CD8-positive, alpha-beta memory T cell (primary cell): Measurements from ENCODE around the gene SCARB1. TPM values are rescaled to one million over a fixed set of nuclear protein-coding genes. Genes with fewer than 3 reads are reported as not detected.

ENCODE experiments used
- CTCF ChIA-PET: fragments of 350-600 bp; sonication (Branson Sonifier 250); formaldehyde crosslinking; loops from one replicate; lab custom pipeline; 2021; ENCODE audit warnings: antibody characterized with exemption; lab: Charles Lee
- POLR2A ChIA-PET: fragments of 350-600 bp; sonication (Branson Sonifier 250); formaldehyde crosslinking; loops from one replicate; lab custom pipeline; 2021; ENCODE audit warnings: antibody characterized with exemption; lab: Charles Lee
- DNase-seq, 5 donors: peaks; one replicate each; pipeline versions ENCODE4 v3.0.0 to v3.0.0-alpha.2; 2020 to 2022; ENCODE audit warnings: mixed read lengths in 1 of 5
- H3K27ac ChIP-seq: one replicate; pipeline ENCODE4 v1.7.0; 2013; ENCODE audit warnings: low read depth, mild to moderate bottlenecking, low read length, moderate library complexity
- H3K27me3 ChIP-seq: 2 replicates; pipeline ENCODE4 v1.7.0; 2013; ENCODE audit warnings: low read length, mild to moderate bottlenecking; ENCODE audit not compliant: insufficient read depth, poor library complexity, severe bottlenecking
- H3K36me3 ChIP-seq: 2 replicates; pipeline ENCODE4 v1.7.0; 2013; ENCODE audit warnings: mild to moderate bottlenecking, low read length, moderate library complexity; ENCODE audit not compliant: insufficient read depth
- H3K4me1 ChIP-seq: 2 replicates; pipeline ENCODE4 v1.7.0; 2013; ENCODE audit warnings: mild to moderate bottlenecking, low read length, moderate library complexity; ENCODE audit not compliant: insufficient read depth
- H3K4me3 ChIP-seq: 2 replicates; pipeline ENCODE4 v1.7.0; 2013; ENCODE audit warnings: mild to moderate bottlenecking, low read length
- H3K9me3 ChIP-seq: 2 replicates; pipeline ENCODE4 v1.7.0; 2013; ENCODE audit warnings: mild to moderate bottlenecking, low read length
- H3K27ac Mint-ChIP-seq, 8 donors: one replicate each; pipeline ENCODE4 v1.8.0; 2020 to 2021; ENCODE audit warnings: mixed read lengths in 8 of 8, mild to moderate bottlenecking in 6 of 8, inconsistent platforms in 3 of 8, moderate library complexity in 3 of 8
- H3K27me3 Mint-ChIP-seq, 2 donors: one replicate each; pipeline ENCODE4 v1.8.0; 2020 to 2021; ENCODE audit warnings: mixed read lengths in 2 of 2, mild to moderate bottlenecking in 1 of 2, moderate library complexity in 1 of 2
- H3K36me3 Mint-ChIP-seq, 3 donors: one replicate each; pipeline ENCODE4 v1.8.0; 2020 to 2021; ENCODE audit warnings: mixed read lengths in 3 of 3, inconsistent platforms in 1 of 3, mild to moderate bottlenecking in 1 of 3
- H3K4me1 Mint-ChIP-seq, 3 donors: one replicate each; pipeline ENCODE4 v1.8.0; 2020 to 2021; ENCODE audit warnings: mixed read lengths in 3 of 3, inconsistent platforms in 1 of 3, mild to moderate bottlenecking in 1 of 3
- H3K4me3 Mint-ChIP-seq, 7 donors: one replicate each; pipeline ENCODE4 v1.8.0; 2020 to 2021; ENCODE audit warnings: mixed read lengths in 7 of 7, mild to moderate bottlenecking in 6 of 7, moderate library complexity in 4 of 7, inconsistent platforms in 2 of 7
- H3K9me3 Mint-ChIP-seq, 5 donors: one replicate each; pipeline ENCODE4 v1.8.0; 2020 to 2022; ENCODE audit warnings: mixed read lengths in 5 of 5, mild to moderate bottlenecking in 3 of 5, moderate library complexity in 2 of 5, inconsistent platforms in 1 of 5
- polyA plus RNA-seq: library from polyadenylated mRNA; unstranded; fragments of 300-500 nt; fragmentation: Illumina TruSeq; gene quantifications from one replicate; pipeline ENCODE4 v1.2.3, GENCODE V29; 2021
- total RNA-seq, 2 experiments: library from RNA; stranded (reverse); gene quantifications; one replicate each; pipeline ENCODE4 v1.2.3, GENCODE V29; 2021

Gene SCARB1
- total and polyA plus RNA-seq, 3 experiments from 2014 or later, result 3.6 to 21.6 (median 20.4) TPM

GRCh38 chr12:124764870-124765580 is 98.6 kb downstream of the SCARB1 start:
- no peak overlapping the region for H3K27ac Mint-ChIP-seq
- H3K4me3 Mint-ChIP-seq, result peak overlapping the region in 1 of 7 donors; percentile 28
- H3K36me3 ChIP-seq, result no peaks in the 10 kb centered on the region
- peaks cover 3 to 12% of the 10 kb centered on the region in 2 donors for H3K27me3 Mint-ChIP-seq
- H3K36me3 Mint-ChIP-seq, result peaks cover 0 to 16% (median 2%) of the 10 kb centered on the region in 3 donors
- no peaks in the 10 kb centered on the region for H3K27me3 ChIP-seq
- peaks cover 16 to 33% (median 22%) of the 10 kb centered on the region in 3 donors for H3K4me1 Mint-ChIP-seq
- no peak overlapping the region for H3K4me3 ChIP-seq
- H3K9me3 Mint-ChIP-seq, result peaks cover 3 to 17% (median 13%) of the 10 kb centered on the region in 5 donors
- H3K27ac ChIP-seq, result no peak overlapping the region
- DNase-seq, result no peak
- ChIA-PET POLR2A (interaction anchor here (0.6 kb wide), 1 partner anchor 9 kb away, joined by 3 read pairs; no protein-coding TSS in a partner anchor), CTCF (interaction anchor here (1.0 to 4.6 kb wide), 5 partner anchors 9 to 728 kb away, joined by 3 to 28 read pairs (median 7); no protein-coding TSS in a partner anchor)
- peaks cover 4% of the 10 kb centered on the region for H3K4me1 ChIP-seq
- H3K9me3 ChIP-seq, result peaks cover 7% of the 10 kb centered on the region

GRCh38 chr12:124764451-124764850 is 99.2 kb downstream of the SCARB1 start:
- Histone ChIP-seq H3K36me3 (no peaks in the 10 kb centered on the region), H3K9me3 (peaks cover 7% of the 10 kb centered on the region), H3K4me1 (peaks cover 4% of the 10 kb centered on the region), H3K27me3 (no peaks in the 10 kb centered on the region), H3K27ac (no peak overlapping the region), H3K4me3 (no peak overlapping the region)
- CTCF ChIA-PET, result interaction anchor here (1.0 to 4.6 kb wide), 4 partner anchors 9 to 728 kb away, joined by 3 to 28 read pairs (median 3); no protein-coding TSS in a partner anchor
- peaks cover 3 to 17% (median 13%) of the 10 kb centered on the region in 5 donors for H3K9me3 Mint-ChIP-seq
- peaks cover 3 to 16% of the 10 kb centered on the region in 2 donors for H3K27me3 Mint-ChIP-seq
- H3K4me1 Mint-ChIP-seq, result peaks cover 16 to 33% (median 22%) of the 10 kb centered on the region in 3 donors
- H3K36me3 Mint-ChIP-seq, result peaks cover 0 to 16% (median 2%) of the 10 kb centered on the region in 3 donors
- POLR2A ChIA-PET, result no interaction called here
- DNase-seq, result no peak
- no peak overlapping the region for H3K27ac Mint-ChIP-seq
- no peak overlapping the region for H3K4me3 Mint-ChIP-seq

- no peak overlapping the region for H3K27ac ChIP-seq
- Mint-ChIP-seq H3K27ac (peak overlapping the region in 3 of 8 donors; percentile 29 to 60 (median 46)), H3K4me1 (peaks cover 16 to 33% (median 22%) of the 10 kb centered on the region in 3 donors), H3K36me3 (peaks cover 0 to 16% (median 2%) of the 10 kb centered on the region in 3 donors), H3K27me3 (peaks cover 5 to 18% of the 10 kb centered on the region in 2 donors), H3K4me3 (no peak overlapping the region), H3K9me3 (peaks cover 3 to 17% (median 13%) of the 10 kb centered on the region in 5 donors)
- H3K4me3 ChIP-seq, result no peak overlapping the region
- no peaks in the 10 kb centered on the region for H3K27me3 ChIP-seq
- ChIA-PET CTCF (interaction anchor here (0.6 to 1.2 kb wide), 3 partner anchors 8 to 415 kb away, joined by 3 read pairs; no protein-coding TSS in a partner anchor), POLR2A (no interaction called here)
- peaks cover 7% of the 10 kb centered on the region for H3K9me3 ChIP-seq
- no peaks in the 10 kb centered on the region for H3K36me3 ChIP-seq
- H3K4me1 ChIP-seq, result peaks cover 4% of the 10 kb centered on the region
- DNase-seq, result no peak
These were observed 100.1 kb downstream of the SCARB1 start for GRCh38 chr12:124763594-124763979.

- DNase-seq, result no peak
- no peak overlapping the region for H3K4me3 Mint-ChIP-seq
- H3K36me3 Mint-ChIP-seq, result peaks cover 0 to 16% (median 2%) of the 10 kb centered on the region in 3 donors
- POLR2A ChIA-PET, result no interaction called here
- H3K4me3 ChIP-seq, result no peak overlapping the region
- peaks cover 3 to 17% (median 13%) of the 10 kb centered on the region in 5 donors for H3K9me3 Mint-ChIP-seq
- H3K4me1 ChIP-seq, result peaks cover 4% of the 10 kb centered on the region
- peaks cover 5 to 18% of the 10 kb centered on the region in 2 donors for H3K27me3 Mint-ChIP-seq
- H3K9me3 ChIP-seq, result peaks cover 7% of the 10 kb centered on the region
- H3K27ac ChIP-seq, result no peak overlapping the region
- CTCF ChIA-PET, result interaction anchor here (0.6 to 1.2 kb wide), 3 partner anchors 14 to 415 kb away, joined by 3 read pairs; no protein-coding TSS in a partner anchor
- no peaks in the 10 kb centered on the region for H3K36me3 ChIP-seq
- peaks cover 16 to 33% (median 22%) of the 10 kb centered on the region in 3 donors for H3K4me1 Mint-ChIP-seq
- H3K27ac Mint-ChIP-seq, result peak overlapping the region in 2 of 8 donors; percentile 54 to 60
- no peaks in the 10 kb centered on the region for H3K27me3 ChIP-seq
These were observed 100.7 kb downstream of the SCARB1 start for GRCh38 chr12:124762791-124763593.

GRCh38 chr12:124762384-124762783 is 101.3 kb downstream of the SCARB1 start:
- Mint-ChIP-seq H3K36me3 (peaks cover 0 to 16% (median 2%) of the 10 kb centered on the region in 3 donors), H3K27ac (peak overlapping the region in 1 of 8 donors; percentile 54), H3K4me3 (no peak overlapping the region), H3K27me3 (peaks cover 5 to 23% of the 10 kb centered on the region in 2 donors), H3K9me3 (peaks cover 3 to 17% (median 13%) of the 10 kb centered on the region in 5 donors), H3K4me1 (peaks cover 17 to 32% (median 21%) of the 10 kb centered on the region in 3 donors)
- POLR2A ChIA-PET, result no interaction called here
- no peak overlapping the region for H3K27ac ChIP-seq
- DNase-seq, result no peak
- H3K27me3 ChIP-seq, result no peaks in the 10 kb centered on the region
- H3K4me1 ChIP-seq, result peaks cover 3% of the 10 kb centered on the region
- no peaks in the 10 kb centered on the region for H3K36me3 ChIP-seq
- CTCF ChIA-PET, result interaction anchor here (0.8 to 1.3 kb wide), 2 partner anchors 13 to 857 kb away, joined by 3 read pairs; no protein-coding TSS in a partner anchor
- H3K4me3 ChIP-seq, result no peak overlapping the region
- peaks cover 7% of the 10 kb centered on the region for H3K9me3 ChIP-seq

GRCh38 chr12:124761871-124762270 is 101.8 kb downstream of the SCARB1 start:
- Histone ChIP-seq H3K36me3 (no peaks in the 10 kb centered on the region), H3K27ac (no peak overlapping the region), H3K27me3 (no peaks in the 10 kb centered on the region), H3K4me1 (no peaks in the 10 kb centered on the region), H3K4me3 (no peak overlapping the region), H3K9me3 (peaks cover 7% of the 10 kb centered on the region)
- H3K9me3 Mint-ChIP-seq, result peaks cover 3 to 17% (median 13%) of the 10 kb centered on the region in 5 donors
- ChIA-PET CTCF (interaction anchor here (1.3 kb wide), 1 partner anchor 856 kb away, joined by 3 read pairs; no protein-coding TSS in a partner anchor), POLR2A (no interaction called here)
- no peak overlapping the region for H3K27ac Mint-ChIP-seq
- H3K27me3 Mint-ChIP-seq, result peaks cover 5 to 26% of the 10 kb centered on the region in 2 donors
- H3K4me3 Mint-ChIP-seq, result no peak overlapping the region
- H3K36me3 Mint-ChIP-seq, result peaks cover 0 to 16% (median 3%) of the 10 kb centered on the region in 3 donors
- no peak for DNase-seq
- peaks cover 12 to 27% (median 16%) of the 10 kb centered on the region in 3 donors for H3K4me1 Mint-ChIP-seq

- H3K4me3 Mint-ChIP-seq, result no peak overlapping the region
- peaks cover 7% of the 10 kb centered on the region for H3K9me3 ChIP-seq
- H3K9me3 Mint-ChIP-seq, result peaks cover 3 to 21% (median 13%) of the 10 kb centered on the region in 5 donors
- POLR2A ChIA-PET, result no interaction called here
- no peak overlapping the region for H3K27ac ChIP-seq
- peaks cover 5 to 26% of the 10 kb centered on the region in 2 donors for H3K27me3 Mint-ChIP-seq
- no peaks in the 10 kb centered on the region for H3K4me1 ChIP-seq
- DNase-seq, result no peak
- CTCF ChIA-PET, result interaction anchor here (1.3 kb wide), 1 partner anchor 856 kb away, joined by 3 read pairs; no protein-coding TSS in a partner anchor
- no peaks in the 10 kb centered on the region for H3K36me3 ChIP-seq
- H3K27ac Mint-ChIP-seq, result no peak overlapping the region
- no peaks in the 10 kb centered on the region for H3K27me3 ChIP-seq
- peaks cover 15 to 26% (median 19%) of the 10 kb centered on the region in 3 donors for H3K4me1 Mint-ChIP-seq
- H3K36me3 Mint-ChIP-seq, result peaks cover 0 to 13% (median 4%) of the 10 kb centered on the region in 3 donors
- no peak overlapping the region for H3K4me3 ChIP-seq
These were observed 102.6 kb downstream of the SCARB1 start for GRCh38 chr12:124761056-124761455.
